GM23338 (cell line): ENCODE data around the gene SCAPER.

Experiments
- EZH2 ChIP-seq: fragments of 200-600 bp; sonication (generic); IDR thresholded peaks from one replicate; pipeline ENCODE4 v1.8.0; 2017; ENCODE audit warnings: antibody characterized with exemption, mild to moderate bottlenecking, low read depth; ENCODE audit not compliant: unreplicated experiment
- EZH2phosphoT487 ChIP-seq: fragments of 200-600 bp; sonication (generic); IDR thresholded peaks from one replicate; pipeline ENCODE4 v1.8.1; 2018; ENCODE audit warnings: antibody characterized with exemption; ENCODE audit not compliant: unreplicated experiment
- JUNB ChIP-seq: IDR thresholded peaks from one replicate; pipeline ENCODE4 v1.6.1; 2016; ENCODE audit warnings: antibody characterized with exemption; ENCODE audit not compliant: unreplicated experiment
- POLR2AphosphoS5 ChIP-seq: IDR thresholded peaks from 2 replicates; pipeline ENCODE4 v1.6.1; 2016; ENCODE audit warnings: antibody characterized with exemption, low read depth
- ZNF114 ChIP-seq: fragments of 250-450 bp; sonication (Bioruptor Pico); IDR thresholded peaks from 2 replicates; pipeline ENCODE4 v1.5.0; 2020; ENCODE audit warnings: mild to moderate bottlenecking, moderate library complexity
- TF ChIP-seq, protein P1 (sequence below), 2 experiments: fragments of 200-600 bp in 1 of 2; sonication (generic) in 1 of 2; conservative IDR thresholded peaks; 2 replicates each; pipeline versions ENCODE4 v1.5.1 to v1.6.1; 2016 to 2017; ENCODE audit warnings: antibody characterized with exemption in 2 of 2, low read depth in 2 of 2, mild to moderate bottlenecking in 2 of 2, moderate library complexity in 1 of 2

DNA sequence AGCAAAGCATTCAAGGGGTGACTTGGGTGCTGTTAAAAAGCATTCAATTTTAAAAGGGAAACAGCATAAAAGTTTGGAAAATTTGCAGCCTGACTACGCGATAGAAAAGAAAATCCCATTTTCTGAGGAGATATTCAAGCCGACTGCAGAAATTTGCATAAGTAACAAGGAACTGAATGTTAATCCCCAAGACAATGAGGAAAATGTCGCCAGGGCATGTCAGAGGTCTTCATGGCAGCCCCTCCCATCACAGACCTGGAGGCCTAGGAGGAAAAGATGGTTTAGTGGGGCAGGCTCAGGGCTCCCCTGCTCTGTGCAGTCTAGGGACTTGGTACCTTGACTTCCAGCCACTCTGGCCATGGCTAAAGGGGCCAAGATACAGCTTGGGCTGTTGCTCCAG, 475.5 kb downstream of the SCAPER start:
- TF ChIP-seq, protein P1, sequence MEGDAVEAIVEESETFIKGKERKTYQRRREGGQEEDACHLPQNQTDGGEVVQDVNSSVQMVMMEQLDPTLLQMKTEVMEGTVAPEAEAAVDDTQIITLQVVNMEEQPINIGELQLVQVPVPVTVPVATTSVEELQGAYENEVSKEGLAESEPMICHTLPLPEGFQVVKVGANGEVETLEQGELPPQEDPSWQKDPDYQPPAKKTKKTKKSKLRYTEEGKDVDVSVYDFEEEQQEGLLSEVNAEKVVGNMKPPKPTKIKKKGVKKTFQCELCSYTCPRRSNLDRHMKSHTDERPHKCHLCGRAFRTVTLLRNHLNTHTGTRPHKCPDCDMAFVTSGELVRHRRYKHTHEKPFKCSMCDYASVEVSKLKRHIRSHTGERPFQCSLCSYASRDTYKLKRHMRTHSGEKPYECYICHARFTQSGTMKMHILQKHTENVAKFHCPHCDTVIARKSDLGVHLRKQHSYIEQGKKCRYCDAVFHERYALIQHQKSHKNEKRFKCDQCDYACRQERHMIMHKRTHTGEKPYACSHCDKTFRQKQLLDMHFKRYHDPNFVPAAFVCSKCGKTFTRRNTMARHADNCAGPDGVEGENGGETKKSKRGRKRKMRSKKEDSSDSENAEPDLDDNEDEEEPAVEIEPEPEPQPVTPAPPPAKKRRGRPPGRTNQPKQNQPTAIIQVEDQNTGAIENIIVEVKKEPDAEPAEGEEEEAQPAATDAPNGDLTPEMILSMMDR (conservative IDR thresholded peaks at IDR 0.05; ENCODE audit: low read depth in 2 of 2): no peak
- TF ChIP-seq EZH2 (no peak), EZH2phosphoT487 (no peak), ZNF114 (CRISPR knock-in tag) (no peak), JUNB (no peak), POLR2AphosphoS5 (no peak)
